ENCODE data around the gene SUMF1. TPM values are rescaled to one million over a fixed set of nuclear protein-coding genes. Genes with fewer than 3 reads are reported as not detected.

SUMF1 gene
- polyA plus RNA-seq, 1 donor (not counting 4 experiments of a cell fraction or from before 2014, with no cell fraction given) = 36.1 TPM

DNA sequence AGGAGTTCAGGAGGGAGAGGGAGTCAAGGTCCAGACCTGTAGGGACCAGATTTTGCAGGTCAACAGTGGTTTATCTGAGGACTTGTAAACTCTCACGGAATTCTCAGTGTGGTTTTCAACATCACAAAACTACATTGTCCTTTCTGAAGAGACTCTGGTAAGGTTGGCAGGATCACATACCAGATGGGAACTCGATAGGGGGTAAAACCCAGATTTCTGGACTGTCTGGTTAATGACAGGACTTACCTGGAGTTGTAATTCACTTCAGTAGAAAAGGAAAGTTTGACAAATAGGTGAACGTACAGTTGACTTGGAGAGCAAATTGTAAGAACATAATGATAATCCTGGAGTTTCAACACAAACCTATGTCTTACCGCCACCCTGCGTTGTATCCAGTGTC lies 31.4 kb upstream of the SUMF1 start:
- Histone ChIP-seq H3K9ac (ENCODE audit: control insufficient read depth, extremely low read depth, insufficient read depth, low read length) (no peak overlapping the region), H3K79me2 (ENCODE audit: control insufficient read depth, insufficient read depth, low read length) (no peaks in the 10 kb centered on the region), H3K4me2 (ENCODE audit: control insufficient read depth, extremely low read depth, insufficient read depth, low read depth, low read length) (no peak overlapping the region), H3K4me1 (ENCODE audit: control insufficient read depth, extremely low read depth, insufficient read depth, low read length) (peaks cover 8% of the 10 kb centered on the region), H4K20me1 (ENCODE audit: control insufficient read depth, extremely low read depth, insufficient read depth, low read length) (no peaks in the 10 kb centered on the region), H3K4me3 (ENCODE audit: control insufficient read depth in 2 of 3, extremely low read depth in 1 of 3, insufficient read depth in 2 of 3, low read depth in 1 of 3, low read length in 3 of 3) (no peak overlapping the region), H3K27me3 (ENCODE audit: control insufficient read depth, extremely low read depth, insufficient read depth, low read length) (no peaks in the 10 kb centered on the region), H2AFZ (ENCODE audit: control insufficient read depth, low read length) (no peak overlapping the region), H3K36me3 (ENCODE audit: control insufficient read depth in 2 of 2, extremely low read depth in 1 of 2, insufficient read depth in 2 of 2, low read length in 2 of 2) (no peaks in the 10 kb centered on the region), H3K27ac (ENCODE audit: control insufficient read depth, insufficient read depth, low read length) (no peak overlapping the region), H3K9me1 (ENCODE audit: control insufficient read depth, extremely low read depth, insufficient read depth, low read length) (no peaks in the 10 kb centered on the region), H3K9me3 (ENCODE audit: control insufficient read depth, low read depth, low read length) (no peaks in the 10 kb centered on the region)
- dilution Hi-C loops (cut with MboI; ENCODE audit: extremely low pct_ligation_motif_present, low sequenced_read_pairs) = no loop called here
- no peak for TF ChIP-seq EZH2 (IDR thresholded peaks at IDR 0.05; ENCODE audit: low read length)
- TF ChIP-seq, protein P1, sequence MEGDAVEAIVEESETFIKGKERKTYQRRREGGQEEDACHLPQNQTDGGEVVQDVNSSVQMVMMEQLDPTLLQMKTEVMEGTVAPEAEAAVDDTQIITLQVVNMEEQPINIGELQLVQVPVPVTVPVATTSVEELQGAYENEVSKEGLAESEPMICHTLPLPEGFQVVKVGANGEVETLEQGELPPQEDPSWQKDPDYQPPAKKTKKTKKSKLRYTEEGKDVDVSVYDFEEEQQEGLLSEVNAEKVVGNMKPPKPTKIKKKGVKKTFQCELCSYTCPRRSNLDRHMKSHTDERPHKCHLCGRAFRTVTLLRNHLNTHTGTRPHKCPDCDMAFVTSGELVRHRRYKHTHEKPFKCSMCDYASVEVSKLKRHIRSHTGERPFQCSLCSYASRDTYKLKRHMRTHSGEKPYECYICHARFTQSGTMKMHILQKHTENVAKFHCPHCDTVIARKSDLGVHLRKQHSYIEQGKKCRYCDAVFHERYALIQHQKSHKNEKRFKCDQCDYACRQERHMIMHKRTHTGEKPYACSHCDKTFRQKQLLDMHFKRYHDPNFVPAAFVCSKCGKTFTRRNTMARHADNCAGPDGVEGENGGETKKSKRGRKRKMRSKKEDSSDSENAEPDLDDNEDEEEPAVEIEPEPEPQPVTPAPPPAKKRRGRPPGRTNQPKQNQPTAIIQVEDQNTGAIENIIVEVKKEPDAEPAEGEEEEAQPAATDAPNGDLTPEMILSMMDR (optimal IDR thresholded peaks at IDR 0.05 in 1 of 3, IDR thresholded peaks at IDR 0.05 in 1 of 3, conservative IDR thresholded peaks at IDR 0.05 in 1 of 3; ENCODE audit: extremely low read depth in 1 of 3, insufficient read depth in 2 of 3, low read length in 3 of 3) = no peak
- DNase-seq (ENCODE audit: low read depth, low spot score) (no peak), FAIRE-seq (no peak)

DNA sequence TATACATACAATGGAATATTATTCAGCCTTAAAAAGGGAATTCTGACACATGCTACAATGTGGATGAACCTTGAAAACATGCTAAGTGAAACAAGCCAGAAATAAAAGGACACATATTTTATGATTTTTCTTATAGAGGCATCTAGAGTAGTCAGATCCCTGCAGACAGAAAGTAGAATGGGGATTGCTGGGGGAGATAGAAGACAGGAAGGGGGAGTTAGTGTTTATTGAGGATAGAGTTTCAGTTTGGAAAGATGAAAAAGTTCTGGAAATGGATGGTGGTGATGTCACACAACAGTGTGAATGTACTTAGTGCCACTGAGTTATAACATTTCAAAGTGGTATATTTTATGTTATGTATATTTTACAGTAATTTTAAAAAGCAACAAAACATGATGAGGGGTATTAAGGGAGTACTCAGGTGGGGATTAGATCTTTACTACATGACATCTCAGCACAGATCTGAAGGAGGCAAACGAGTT lies 30.8 kb upstream of the SUMF1 start:
- dilution Hi-C loops (cut with MboI; ENCODE audit: extremely low pct_ligation_motif_present, low sequenced_read_pairs) = no loop called here
- peaks cover 8% of the 10 kb centered on the region for H3K4me1 ChIP-seq (ENCODE audit: control insufficient read depth, extremely low read depth, insufficient read depth, low read length)
- TF ChIP-seq EZH2 (IDR thresholded peaks at IDR 0.05; ENCODE audit: low read length) = no peak
- no peak overlapping the region for H3K4me3 ChIP-seq (ENCODE audit: control insufficient read depth in 2 of 3, extremely low read depth in 1 of 3, insufficient read depth in 2 of 3, low read depth in 1 of 3, low read length in 3 of 3)
- H3K9me3 ChIP-seq (ENCODE audit: control insufficient read depth, low read depth, low read length) = no peaks in the 10 kb centered on the region
- H4K20me1 ChIP-seq (ENCODE audit: control insufficient read depth, extremely low read depth, insufficient read depth, low read length) = no peaks in the 10 kb centered on the region
- FAIRE-seq (no peak), DNase-seq (ENCODE audit: low read depth, low spot score) (no peak)
- H2AFZ ChIP-seq (ENCODE audit: control insufficient read depth, low read length) = no peak overlapping the region
- no peaks in the 10 kb centered on the region for H3K36me3 ChIP-seq (ENCODE audit: control insufficient read depth in 2 of 2, extremely low read depth in 1 of 2, insufficient read depth in 2 of 2, low read length in 2 of 2)
- no peak overlapping the region for H3K9ac ChIP-seq (ENCODE audit: control insufficient read depth, extremely low read depth, insufficient read depth, low read length)
- no peaks in the 10 kb centered on the region for H3K9me1 ChIP-seq (ENCODE audit: control insufficient read depth, extremely low read depth, insufficient read depth, low read length)
- H3K27ac ChIP-seq (ENCODE audit: control insufficient read depth, insufficient read depth, low read length) = no peak overlapping the region
- no peak overlapping the region for H3K4me2 ChIP-seq (ENCODE audit: control insufficient read depth, extremely low read depth, insufficient read depth, low read depth, low read length)
- no peaks in the 10 kb centered on the region for H3K27me3 ChIP-seq (ENCODE audit: control insufficient read depth, extremely low read depth, insufficient read depth, low read length)
- H3K79me2 ChIP-seq (ENCODE audit: control insufficient read depth, insufficient read depth, low read length) = no peaks in the 10 kb centered on the region

Data from keratinocyte (primary cell).